ENCODE measurements around the gene INO80B.

INO80B gene

DNA sequence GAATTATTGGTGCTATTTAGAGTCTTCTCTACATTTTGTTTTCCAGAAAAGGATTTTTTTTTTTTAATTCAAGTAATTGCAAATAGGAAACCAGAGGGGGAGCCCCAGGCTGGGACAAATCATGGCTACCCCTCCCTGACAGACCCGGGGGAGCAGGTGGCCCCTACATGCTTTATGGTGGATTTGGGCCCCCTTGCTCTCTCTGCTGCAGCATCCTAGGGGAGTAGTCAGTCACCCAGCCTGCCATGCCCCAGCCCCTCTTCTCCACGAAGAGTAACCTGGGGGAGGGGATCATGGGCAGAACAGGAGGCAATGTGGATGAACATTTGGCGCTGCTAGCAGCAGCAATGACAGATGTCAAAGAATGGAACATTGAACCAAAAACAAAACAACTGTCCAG lies 38.1 kb upstream of the INO80B start:
- no peak for DNase-seq (ENCODE audit: low read depth in 1 of 2, low spot score in 1 of 2)
- no peak overlapping the region for H3K4me3 ChIP-seq (replicated peaks; ENCODE audit: insufficient read depth, low read length)
- no peak overlapping the region for H3K27ac ChIP-seq (replicated peaks)
- peaks cover 30% of the 10 kb centered on the region for H3K27me3 ChIP-seq (ENCODE audit: insufficient read depth, poor library complexity, severe bottlenecking)
- no peak for TF ChIP-seq GABPA (IDR thresholded peaks at IDR 0.05; ENCODE audit: low read depth)
- TF ChIP-seq CTCF (IDR thresholded peaks at IDR 0.05; ENCODE audit: insufficient read depth, low read length): no peak
- no peak for TF ChIP-seq SPI1 (IDR thresholded peaks at IDR 0.05; ENCODE audit: borderline replicate concordance, low read depth)

GRCh38 chr2:74417197-74417596 lies 37.7 kb upstream of the INO80B start:
- no peak overlapping the region for H3K4me3 ChIP-seq (replicated peaks; ENCODE audit: insufficient read depth, low read length)
- H3K27ac ChIP-seq (replicated peaks): no peak overlapping the region
- DNase-seq (ENCODE audit: low read depth in 1 of 2, low spot score in 1 of 2): no peak
- TF ChIP-seq GABPA (IDR thresholded peaks at IDR 0.05; ENCODE audit: low read depth) (no peak), POLR2AphosphoS5 (IDR thresholded peaks at IDR 0.05; ENCODE audit: low read depth) (no peak), CTCF (IDR thresholded peaks at IDR 0.05; ENCODE audit: insufficient read depth, low read length) (no peak), SPI1 (IDR thresholded peaks at IDR 0.05; ENCODE audit: borderline replicate concordance, low read depth) (no peak), REST (IDR thresholded peaks at IDR 0.05; ENCODE audit: insufficient replicate concordance, low read depth) (no peak)
- peaks cover 30% of the 10 kb centered on the region for H3K27me3 ChIP-seq (ENCODE audit: insufficient read depth, poor library complexity, severe bottlenecking)

GRCh38 chr2:74417763-74418162 lies 37.1 kb upstream of the INO80B start:
- no peak for DNase-seq (ENCODE audit: low read depth in 1 of 2, low spot score in 1 of 2)
- no peak for TF ChIP-seq GABPA (IDR thresholded peaks at IDR 0.05; ENCODE audit: low read depth)
- TF ChIP-seq POLR2AphosphoS5 (IDR thresholded peaks at IDR 0.05; ENCODE audit: low read depth): no peak
- no peak for TF ChIP-seq REST (IDR thresholded peaks at IDR 0.05; ENCODE audit: insufficient replicate concordance, low read depth)
- TF ChIP-seq CTCF (IDR thresholded peaks at IDR 0.05; ENCODE audit: insufficient read depth, low read length): no peak
- no peak for TF ChIP-seq SPI1 (IDR thresholded peaks at IDR 0.05; ENCODE audit: borderline replicate concordance, low read depth)
- Histone ChIP-seq H3K27ac (replicated peaks) (no peak overlapping the region), H3K4me3 (replicated peaks; ENCODE audit: insufficient read depth, low read length) (no peak overlapping the region), H3K27me3 (ENCODE audit: insufficient read depth, poor library complexity, severe bottlenecking) (peaks cover 30% of the 10 kb centered on the region)

- H3K27me3 ChIP-seq (ENCODE audit: insufficient read depth, poor library complexity, severe bottlenecking): peaks cover 30% of the 10 kb centered on the region
- no peak for DNase-seq (ENCODE audit: low read depth in 1 of 2, low spot score in 1 of 2)
Observed at GRCh38 chr2:74418312-74418711, 36.6 kb upstream of the INO80B start.

More at GRCh38 chr2:74418312-74418711, 36.6 kb upstream of the INO80B start:
- H3K27ac ChIP-seq (replicated peaks): no peak overlapping the region
- H3K4me3 ChIP-seq (replicated peaks; ENCODE audit: insufficient read depth, low read length): no peak overlapping the region
- TF ChIP-seq POLR2AphosphoS5 (IDR thresholded peaks at IDR 0.05; ENCODE audit: low read depth) (no peak), REST (IDR thresholded peaks at IDR 0.05; ENCODE audit: insufficient replicate concordance, low read depth) (no peak), GABPA (IDR thresholded peaks at IDR 0.05; ENCODE audit: low read depth) (no peak), CTCF (IDR thresholded peaks at IDR 0.05; ENCODE audit: insufficient read depth, low read length) (no peak), SPI1 (IDR thresholded peaks at IDR 0.05; ENCODE audit: borderline replicate concordance, low read depth) (no peak)

All from HL-60 (cell line).